ENCODE data around the gene HLA-F.

HLA-F gene

GRCh38 chr6:29733057-29733456 is 9.8 kb downstream of the HLA-F start:
- TF ChIP-seq, protein P1, sequence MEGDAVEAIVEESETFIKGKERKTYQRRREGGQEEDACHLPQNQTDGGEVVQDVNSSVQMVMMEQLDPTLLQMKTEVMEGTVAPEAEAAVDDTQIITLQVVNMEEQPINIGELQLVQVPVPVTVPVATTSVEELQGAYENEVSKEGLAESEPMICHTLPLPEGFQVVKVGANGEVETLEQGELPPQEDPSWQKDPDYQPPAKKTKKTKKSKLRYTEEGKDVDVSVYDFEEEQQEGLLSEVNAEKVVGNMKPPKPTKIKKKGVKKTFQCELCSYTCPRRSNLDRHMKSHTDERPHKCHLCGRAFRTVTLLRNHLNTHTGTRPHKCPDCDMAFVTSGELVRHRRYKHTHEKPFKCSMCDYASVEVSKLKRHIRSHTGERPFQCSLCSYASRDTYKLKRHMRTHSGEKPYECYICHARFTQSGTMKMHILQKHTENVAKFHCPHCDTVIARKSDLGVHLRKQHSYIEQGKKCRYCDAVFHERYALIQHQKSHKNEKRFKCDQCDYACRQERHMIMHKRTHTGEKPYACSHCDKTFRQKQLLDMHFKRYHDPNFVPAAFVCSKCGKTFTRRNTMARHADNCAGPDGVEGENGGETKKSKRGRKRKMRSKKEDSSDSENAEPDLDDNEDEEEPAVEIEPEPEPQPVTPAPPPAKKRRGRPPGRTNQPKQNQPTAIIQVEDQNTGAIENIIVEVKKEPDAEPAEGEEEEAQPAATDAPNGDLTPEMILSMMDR (conservative IDR thresholded peaks at IDR 0.05; ENCODE audit: low read depth, low read length) = no peak
- H3K27me3 ChIP-seq (ENCODE audit: insufficient read depth, low read depth) = no peaks in the 10 kb centered on the region
- H4K20me1 ChIP-seq (ENCODE audit: insufficient read depth) = no peaks in the 10 kb centered on the region
- no peak overlapping the region for H2AFZ ChIP-seq (ENCODE audit: low read depth)
- no peak overlapping the region for H3K4me3 ChIP-seq (IDR thresholded peaks at IDR 0.05; ENCODE audit: insufficient read depth, low read depth, low read length)
- no peaks in the 10 kb centered on the region for H3K79me2 ChIP-seq (ENCODE audit: insufficient read depth, low read depth)
- no peak overlapping the region for H3K9ac ChIP-seq
- H3K36me3 ChIP-seq (ENCODE audit: insufficient read depth) = no peaks in the 10 kb centered on the region
- no peak overlapping the region for H3K4me2 ChIP-seq
- no peaks in the 10 kb centered on the region for H3K4me1 ChIP-seq (ENCODE audit: low read depth, poor library complexity, severe bottlenecking)
- H3K27ac ChIP-seq = no peak overlapping the region

DNA sequence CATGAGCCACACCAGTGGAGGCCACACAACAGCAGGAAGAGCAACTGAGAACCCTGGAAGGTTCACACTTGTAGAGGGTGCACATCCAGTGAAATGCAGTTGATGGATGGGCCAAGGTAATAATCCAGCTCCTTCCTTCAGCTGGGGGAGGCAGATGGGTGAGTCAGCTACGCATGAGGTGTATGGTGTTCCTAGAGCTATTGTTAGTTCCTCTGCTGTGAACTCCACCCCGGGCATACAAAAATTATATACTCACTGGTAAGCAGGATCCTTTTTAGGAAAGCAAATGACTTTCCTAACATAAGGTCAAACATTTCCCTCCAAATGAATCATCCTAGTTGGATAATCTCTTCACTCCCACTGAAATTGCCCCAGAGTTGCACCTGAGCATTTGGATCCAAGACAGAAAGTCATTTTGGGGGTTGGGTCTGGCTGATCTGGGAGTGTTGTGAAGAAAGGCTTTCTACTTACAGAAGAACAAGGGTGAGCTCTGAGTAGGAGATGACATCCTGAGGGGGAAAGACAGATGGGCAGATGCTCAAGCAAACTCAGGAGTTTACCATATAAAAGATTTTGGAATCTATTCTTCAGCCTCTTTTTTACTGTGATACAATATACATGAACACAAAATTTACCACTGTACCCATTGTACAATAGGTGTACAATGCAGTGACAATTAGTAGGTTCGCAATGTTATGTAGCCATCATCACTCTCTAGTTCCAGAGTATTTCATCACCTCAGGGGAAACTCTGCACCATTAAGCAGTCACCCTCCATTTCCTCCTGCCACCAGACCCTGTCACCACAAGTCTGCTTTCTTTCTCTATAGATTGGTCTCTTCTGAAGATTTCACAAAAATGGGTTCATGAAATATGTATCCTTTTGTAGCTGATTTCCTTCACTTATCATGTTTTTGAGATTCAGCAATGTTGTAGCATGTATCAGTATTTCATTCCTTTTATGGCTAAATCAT is 11.1 kb downstream of the HLA-F start:
- Histone ChIP-seq H3K36me3 (ENCODE audit: insufficient read depth) (no peaks in the 10 kb centered on the region), H3K4me3 (IDR thresholded peaks at IDR 0.05; ENCODE audit: insufficient read depth, low read depth, low read length) (no peak overlapping the region), H3K79me2 (ENCODE audit: insufficient read depth, low read depth) (no peaks in the 10 kb centered on the region), H2AFZ (ENCODE audit: low read depth) (no peak overlapping the region), H3K4me1 (ENCODE audit: low read depth, poor library complexity, severe bottlenecking) (no peaks in the 10 kb centered on the region), H3K4me2 (no peak overlapping the region), H3K27me3 (ENCODE audit: insufficient read depth, low read depth) (no peaks in the 10 kb centered on the region), H3K27ac (no peak overlapping the region), H3K9ac (no peak overlapping the region), H4K20me1 (ENCODE audit: insufficient read depth) (no peaks in the 10 kb centered on the region)
- TF ChIP-seq, protein P1 (conservative IDR thresholded peaks at IDR 0.05; ENCODE audit: low read depth, low read length) = no peak

DNA sequence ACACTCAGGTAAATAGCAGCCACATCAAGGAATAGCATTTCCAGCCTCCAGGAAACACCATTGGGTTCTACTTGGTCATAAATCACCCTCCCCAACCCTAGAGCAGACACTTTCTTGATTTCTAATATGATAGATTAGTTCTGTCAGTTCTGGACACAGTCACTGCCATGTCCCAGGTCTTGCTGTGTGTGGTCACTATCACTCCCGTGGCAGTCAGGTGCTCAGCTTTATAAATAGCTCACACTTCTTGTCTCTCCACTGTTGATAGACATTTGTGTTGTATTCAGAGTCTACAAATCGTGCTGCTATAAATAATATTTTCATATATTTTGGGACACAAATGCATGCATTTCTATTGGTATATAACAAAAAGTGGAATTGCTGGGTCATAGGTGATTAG is 13.3 kb downstream of the HLA-F start:
- Histone ChIP-seq H3K36me3 (ENCODE audit: insufficient read depth) (no peaks in the 10 kb centered on the region), H3K27ac (no peak overlapping the region), H3K4me2 (no peak overlapping the region), H3K4me1 (ENCODE audit: low read depth, poor library complexity, severe bottlenecking) (no peaks in the 10 kb centered on the region), H3K4me3 (IDR thresholded peaks at IDR 0.05; ENCODE audit: insufficient read depth, low read depth, low read length) (no peak overlapping the region), H3K79me2 (ENCODE audit: insufficient read depth, low read depth) (no peaks in the 10 kb centered on the region), H3K27me3 (ENCODE audit: insufficient read depth, low read depth) (no peaks in the 10 kb centered on the region), H3K9ac (no peak overlapping the region), H2AFZ (ENCODE audit: low read depth) (no peak overlapping the region), H4K20me1 (ENCODE audit: insufficient read depth) (no peaks in the 10 kb centered on the region)
- TF ChIP-seq, protein P1 (conservative IDR thresholded peaks at IDR 0.05; ENCODE audit: low read depth, low read length) = no peak

DNA sequence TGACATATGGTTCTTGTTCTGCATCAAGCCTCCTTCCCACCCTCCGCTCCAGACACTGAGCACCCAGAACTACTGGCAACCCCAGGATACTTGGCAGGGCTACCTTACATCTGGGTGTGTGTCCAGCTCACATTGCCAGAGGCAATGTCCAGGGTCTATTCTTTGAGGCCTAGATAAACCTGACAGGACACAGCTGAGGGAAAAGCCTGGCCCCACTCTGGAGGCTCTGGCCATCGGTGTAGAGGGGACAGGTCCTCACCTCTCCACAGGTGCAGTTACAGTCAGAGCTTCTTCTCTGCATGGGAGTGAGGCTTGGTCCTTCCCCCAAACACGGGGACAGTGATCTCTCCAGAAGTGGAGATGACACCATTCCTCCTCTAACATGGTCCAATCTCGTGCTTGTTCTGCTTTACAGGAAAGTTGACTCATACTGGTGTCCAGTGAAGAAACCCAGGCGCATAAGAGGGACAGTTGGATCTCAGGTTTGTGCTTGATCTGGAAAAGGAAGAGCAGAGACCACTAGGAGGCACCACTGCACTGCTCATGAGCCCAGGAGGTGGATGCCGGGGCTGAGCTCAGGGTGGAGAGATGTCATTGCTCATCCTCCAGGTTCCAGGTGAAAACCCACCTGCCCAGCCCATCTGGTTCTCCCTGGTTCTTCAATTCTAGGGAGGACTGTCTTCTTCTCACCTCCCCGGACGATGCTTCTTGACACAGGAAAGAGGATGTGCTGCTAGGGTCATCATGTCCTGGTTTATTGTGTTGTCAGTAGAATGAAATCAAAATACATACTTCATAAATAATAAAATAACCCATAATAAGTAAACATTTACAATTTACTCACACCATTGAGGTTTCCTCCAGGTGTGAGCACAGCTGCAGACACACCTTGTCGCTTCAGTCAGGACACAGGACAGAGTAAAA is 14.7 kb downstream of the HLA-F start:
- Histone ChIP-seq H3K27me3 (ENCODE audit: insufficient read depth, low read depth) (no peaks in the 10 kb centered on the region), H3K27ac (no peak overlapping the region), H3K4me3 (IDR thresholded peaks at IDR 0.05; ENCODE audit: insufficient read depth, low read depth, low read length) (no peak overlapping the region), H3K79me2 (ENCODE audit: insufficient read depth, low read depth) (no peaks in the 10 kb centered on the region), H3K36me3 (ENCODE audit: insufficient read depth) (no peaks in the 10 kb centered on the region), H3K4me2 (no peak overlapping the region), H3K9ac (no peak overlapping the region), H4K20me1 (ENCODE audit: insufficient read depth) (no peaks in the 10 kb centered on the region), H2AFZ (ENCODE audit: low read depth) (no peak overlapping the region), H3K4me1 (ENCODE audit: low read depth, poor library complexity, severe bottlenecking) (no peaks in the 10 kb centered on the region)
- TF ChIP-seq, protein P1 (conservative IDR thresholded peaks at IDR 0.05; ENCODE audit: low read depth, low read length) = peak; percentile 83

Data from KMS-11 (cell line).